HG02588 (cell line): ENCODE results near the gene IL1R1.

Experiments used
- ATAC-seq: cut with Tn5 transposase; IDR thresholded peaks from one replicate; pipeline ENCODE4 v1.9.1; 2021; ENCODE audit warnings: mild to moderate bottlenecking, moderate library complexity; ENCODE audit not compliant: unreplicated experiment

The IL1R1 gene

DNA sequence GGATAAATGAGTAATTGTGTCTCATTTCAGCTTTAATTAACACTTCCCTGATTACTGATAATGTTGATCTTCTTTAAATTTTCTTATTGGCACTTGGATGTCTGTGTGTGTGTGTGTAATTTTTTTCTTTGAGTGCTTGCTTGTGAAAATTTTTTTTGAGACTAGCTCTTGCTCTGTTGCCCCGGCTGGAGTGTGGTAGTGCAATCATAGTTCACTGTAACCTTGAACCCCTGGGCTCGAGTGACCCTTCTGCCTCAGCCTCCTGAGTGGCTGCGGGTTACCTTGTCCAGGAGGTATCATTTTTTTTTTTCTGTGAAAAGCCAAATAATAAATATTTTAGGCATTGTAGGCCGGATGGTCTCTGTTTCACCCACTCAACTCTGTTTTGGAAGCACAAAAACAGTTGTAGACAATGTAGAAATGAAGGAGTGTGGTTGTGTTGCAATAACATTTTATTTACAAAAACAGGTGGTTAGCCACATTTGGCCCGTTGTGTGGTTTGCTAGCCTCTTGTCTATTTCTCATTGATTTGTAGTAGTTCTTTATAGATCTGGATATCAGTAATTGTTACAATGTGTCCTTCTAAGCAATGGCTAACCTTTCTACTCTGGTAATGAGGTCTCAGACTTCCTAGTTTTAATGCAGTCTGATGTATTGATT lies 52.2 kb downstream of the IL1R1 start:
- no peak for ATAC-seq

DNA sequence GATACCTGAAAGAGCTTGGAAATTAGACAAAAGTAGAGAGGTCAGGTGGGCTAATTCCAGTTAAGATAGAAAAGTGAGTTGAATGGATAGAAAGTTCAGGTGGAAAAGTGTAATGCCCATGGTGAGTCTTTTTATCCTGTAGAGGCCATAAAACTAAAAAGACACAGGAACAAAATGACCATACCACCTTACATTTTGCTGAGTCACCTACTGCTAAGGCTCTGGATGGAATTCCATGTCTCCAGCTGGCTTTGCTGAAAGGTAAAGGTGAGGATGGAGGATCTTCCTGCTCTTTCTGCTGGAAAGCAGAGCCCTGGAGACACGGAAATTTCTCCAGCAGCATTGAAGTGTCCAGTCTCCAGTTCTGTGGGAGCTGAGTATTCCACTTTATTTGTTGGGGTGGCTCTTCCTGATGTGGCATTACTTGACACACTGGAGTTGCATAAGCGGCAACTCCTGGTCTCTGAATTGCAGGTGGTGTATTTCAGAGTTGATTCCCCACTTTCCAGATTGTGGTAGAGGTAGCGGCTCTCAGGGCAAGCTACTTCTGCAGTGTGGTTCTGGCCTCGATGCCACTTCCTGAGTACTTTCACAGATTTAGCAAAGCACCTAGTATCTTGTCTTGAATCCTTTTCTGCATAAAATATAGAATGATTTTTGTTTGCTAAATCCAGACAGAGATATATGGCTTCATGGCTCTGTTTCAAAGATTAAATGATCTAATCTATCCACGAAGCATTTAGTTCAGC lies 55.0 kb downstream of the IL1R1 start:
- no peak for ATAC-seq

DNA sequence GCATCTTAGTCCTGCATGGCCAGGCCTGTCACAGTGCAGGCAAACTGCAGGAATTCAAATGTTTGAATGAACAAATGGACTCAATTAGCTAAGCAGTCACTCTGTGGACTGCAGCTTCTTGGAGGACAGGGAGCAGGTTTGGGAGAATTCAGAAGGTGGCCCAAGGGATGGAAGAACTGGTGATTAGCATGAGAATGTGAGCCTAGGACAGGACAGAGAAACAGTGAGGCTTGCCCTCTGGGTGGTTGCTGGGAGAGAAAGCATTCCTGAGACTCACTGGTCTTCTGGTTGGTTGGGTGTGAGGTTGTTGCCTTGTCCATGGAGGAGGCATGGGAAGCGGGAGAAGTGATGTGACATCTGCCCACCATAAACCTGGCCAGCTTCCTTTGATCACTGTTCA lies 58.0 kb downstream of the IL1R1 start:
- no peak for ATAC-seq

GRCh38 chr2:102204638-102205037 lies 62.1 kb downstream of the IL1R1 start:
- no peak for ATAC-seq

- no peak for ATAC-seq
Observed at GRCh38 chr2:102206666-102207341, 64.3 kb downstream of the IL1R1 start.

- no peak for ATAC-seq
Observed at GRCh38 chr2:102208774-102209173, 66.2 kb downstream of the IL1R1 start.

DNA sequence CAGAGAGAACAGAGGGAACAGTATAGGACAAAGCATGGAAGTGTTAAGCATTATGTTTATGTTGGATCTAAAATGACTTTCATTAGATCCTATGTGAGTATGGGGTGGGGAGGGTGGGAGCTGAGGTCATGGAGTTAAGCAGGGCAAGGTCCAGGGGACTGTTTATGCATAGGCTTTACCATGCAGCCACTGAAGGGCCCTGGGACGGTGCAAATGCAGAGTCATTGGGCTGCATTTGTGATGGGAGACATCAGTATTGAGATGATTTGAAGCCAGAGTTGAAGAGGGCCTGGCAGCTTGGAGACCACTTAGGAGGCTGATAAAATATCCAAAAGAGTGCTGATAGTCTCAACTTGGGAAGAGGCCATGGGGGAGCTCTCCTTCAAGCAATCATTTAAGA lies 66.9 kb downstream of the IL1R1 start:
- ATAC-seq, result no peak

- ATAC-seq, result no peak
Observed at GRCh38 chr2:102217032-102217431, 74.5 kb downstream of the IL1R1 start.

- no peak for ATAC-seq
Observed at GRCh38 chr2:102224824-102225739, 82.5 kb downstream of the IL1R1 start.

DNA sequence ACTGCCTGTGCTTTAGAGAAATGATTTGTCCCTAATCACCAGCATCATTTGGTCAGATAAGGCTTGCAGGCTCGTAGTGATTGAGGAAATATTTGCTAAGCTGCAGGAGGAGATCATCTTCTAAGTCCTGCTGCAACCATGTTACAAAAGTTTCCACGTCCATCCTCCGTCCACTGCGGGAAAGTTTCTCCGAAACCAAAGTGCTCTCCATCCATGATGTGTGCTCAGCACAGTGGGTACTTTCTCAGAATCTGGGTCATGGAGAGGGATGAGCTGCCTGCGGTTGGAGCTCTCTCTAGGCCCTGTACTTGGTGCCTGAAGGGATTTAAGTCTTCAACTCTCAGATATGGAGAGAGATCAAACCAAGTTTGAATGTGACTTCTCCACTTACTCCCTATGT lies 83.6 kb downstream of the IL1R1 start:
- no peak for ATAC-seq

DNA sequence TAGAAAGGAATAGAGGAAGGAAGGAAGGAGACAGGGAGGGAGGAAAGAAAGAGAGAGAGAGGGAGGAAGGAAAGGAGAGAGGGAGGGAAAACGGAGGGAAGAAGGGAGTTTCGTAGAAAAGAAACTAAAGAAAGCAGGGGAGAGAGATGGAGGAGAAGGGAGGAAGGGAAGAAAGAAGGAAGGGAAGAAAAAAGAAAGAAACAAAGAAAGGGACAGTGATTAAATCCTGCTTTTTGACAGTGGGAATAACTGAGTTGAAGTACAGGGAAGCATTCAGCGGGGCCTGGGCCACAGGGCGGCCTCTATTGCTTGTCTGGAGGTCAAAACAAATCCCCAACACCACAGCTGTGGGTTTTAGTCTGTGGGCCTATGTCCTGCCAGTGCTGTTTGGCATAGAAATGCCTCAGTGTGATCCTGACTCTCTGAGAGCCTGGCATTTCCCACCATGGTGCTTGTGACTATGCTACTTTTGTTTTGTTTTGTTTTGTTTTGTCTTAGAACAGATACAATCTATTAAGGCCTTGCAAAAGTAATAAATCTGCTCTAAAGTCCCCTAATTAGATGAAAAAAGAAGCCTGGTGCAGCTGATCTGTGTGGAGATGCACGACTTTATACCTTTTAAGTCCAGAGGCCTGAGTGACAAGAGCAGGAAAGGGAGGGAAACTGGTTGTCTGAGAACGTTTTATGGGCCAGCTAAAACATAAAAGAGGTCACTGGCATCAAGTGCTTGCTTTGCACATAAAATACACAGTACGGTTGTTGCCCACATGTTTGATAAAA lies 84.3 kb downstream of the IL1R1 start:
- ATAC-seq, result no peak

DNA sequence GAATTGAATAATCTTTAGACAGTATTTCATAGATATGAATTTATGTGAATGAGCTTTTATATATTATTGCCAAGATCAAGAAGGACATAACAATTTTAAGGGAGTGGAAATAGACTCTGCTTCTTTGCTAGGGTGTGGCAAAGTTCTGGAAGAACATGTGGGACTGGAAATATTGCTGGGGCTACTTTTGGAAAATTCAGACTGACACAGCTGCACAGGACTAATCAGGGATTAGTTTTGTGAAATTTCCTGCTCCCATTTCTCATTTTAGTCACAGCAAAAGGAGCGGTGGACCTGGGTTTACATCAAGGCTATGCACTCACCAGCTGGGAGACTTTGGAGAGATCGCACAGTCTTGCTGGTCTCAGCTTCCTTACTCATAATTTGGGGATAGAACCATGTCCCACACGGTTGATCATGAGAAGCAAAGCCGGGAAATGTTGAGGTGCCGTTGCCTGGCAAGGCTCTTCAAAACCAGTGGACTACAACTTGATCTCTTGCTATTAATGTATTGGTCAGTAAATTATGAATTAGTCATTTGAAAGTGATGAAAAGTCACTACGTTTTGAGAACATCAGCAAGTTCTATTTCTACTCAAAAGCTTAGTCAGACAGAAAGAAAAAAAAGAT lies 86.7 kb downstream of the IL1R1 start:
- no peak for ATAC-seq
